ENCODE data around the gene PRSS8.

The PRSS8 gene

DNA sequence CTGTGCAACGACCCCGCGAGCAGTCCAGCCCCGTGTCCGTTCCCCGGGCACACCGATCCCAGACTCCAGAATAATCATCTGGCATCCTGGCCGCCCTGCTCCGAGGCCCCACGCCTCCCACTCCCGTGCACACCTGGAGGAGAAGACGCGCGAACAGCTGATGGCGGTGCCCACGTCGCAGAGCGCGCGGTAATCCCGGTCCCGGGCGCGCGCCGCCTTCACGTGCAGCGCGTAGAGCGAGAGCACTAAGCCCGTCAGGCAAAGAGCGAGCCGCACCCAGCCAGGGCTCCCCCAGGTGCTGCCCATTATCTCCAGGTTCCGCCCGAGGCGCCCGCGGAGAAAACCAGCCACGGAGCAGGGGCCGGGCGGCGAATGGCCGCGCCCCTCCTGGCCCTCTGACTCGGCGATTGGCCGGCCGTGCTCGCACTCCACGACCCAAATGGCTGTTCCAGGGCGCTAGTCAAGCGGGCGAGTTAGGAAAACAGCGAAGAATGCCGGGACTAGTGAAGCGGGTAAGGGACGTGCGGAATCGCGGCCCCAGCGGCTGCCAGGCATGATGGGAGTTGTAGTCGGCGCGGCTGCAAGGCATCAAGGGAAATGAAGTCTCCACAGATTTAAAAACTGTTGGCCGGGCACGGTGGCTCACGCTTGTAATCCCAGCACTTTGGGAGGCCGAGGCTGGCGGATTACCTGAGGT, 41.0 kb downstream of the PRSS8 start, which contains the start of gene VKORC1:
Gene VKORC1, minus strand, starts transcription at position 374 of the 697 bp plus-strand sequence. Its CDS starts 68 bp downstream, at position 306.
- H2AK5ac ChIP-seq (ENCODE audit: low read length, severe bottlenecking): no peak within 1 kb of the TSS
- peaks cover 25% of the 10 kb centered on the region for H3K4me1 ChIP-seq (ENCODE audit: control insufficient read depth, insufficient read depth, low read depth, low read length)
- H3K9ac ChIP-seq (ENCODE audit: low read length): peak within 1 kb of the TSS; percentile 97
- H3K4me2 ChIP-seq (ENCODE audit: low read length, poor library complexity, severe bottlenecking): peak within 1 kb of the TSS; percentile 68
- peak within 1 kb of the TSS; percentile 5 to 29 for H3K4ac ChIP-seq (ENCODE audit: low read depth in 1 of 2, low read length in 2 of 2)
- H3K27ac ChIP-seq (ENCODE audit: low read length, poor library complexity, severe bottlenecking): peak within 1 kb of the TSS; percentile 63
- H3K4me3 ChIP-seq (ENCODE audit: insufficient read depth in 1 of 2, low read depth in 1 of 2, low read length in 2 of 2): peak within 1 kb of the TSS; percentile 92 to 100
- peak within 1 kb of the TSS; percentile 82 for H4K91ac ChIP-seq (ENCODE audit: low read length)
- H2AFZ ChIP-seq (ENCODE audit: low read depth, low read length): peak within 1 kb of the TSS; percentile 97
- peak within 1 kb of the TSS; percentile 15 to 75 for H2BK12ac ChIP-seq (ENCODE audit: low read length in 2 of 2)
- no peak within 1 kb of the TSS for H2BK15ac ChIP-seq (ENCODE audit: low read depth, poor library complexity, severe bottlenecking)
- H3K79me1 ChIP-seq (replicated peaks; ENCODE audit: low read length, poor library complexity, severe bottlenecking): peaks cover 6% of the 10 kb centered on the region
- no peak within 1 kb of the TSS for H2BK120ac ChIP-seq (ENCODE audit: low read depth, low read length)
- peaks cover 17 to 22% of the 10 kb centered on the region in 2 experiments for H3K36me3 ChIP-seq (ENCODE audit: control insufficient read depth in 1 of 2, insufficient read depth in 2 of 2, low read depth in 1 of 2, low read length in 2 of 2)
- H3K27me3 ChIP-seq (ENCODE audit: control insufficient read depth in 1 of 2, insufficient read depth in 1 of 2, low read length in 2 of 2): no peaks in the 10 kb centered on the region
- H3K14ac ChIP-seq (ENCODE audit: low read length in 2 of 2): peak within 1 kb of the TSS in 1 of 2 experiments; percentile 98
- H2BK5ac ChIP-seq (ENCODE audit: low read depth, low read length, poor library complexity, severe bottlenecking): no peak within 1 kb of the TSS
- peak; percentile 98 for DNase-seq
- peak within 1 kb of the TSS; percentile 81 for H4K8ac ChIP-seq (ENCODE audit: low read length)
- H3K23ac ChIP-seq (ENCODE audit: low read length in 2 of 2): peak within 1 kb of the TSS; percentile 48 to 49
- under 1% methylated on average over 67 of the region's 69 CpGs for WGBS
- H3K9me3 ChIP-seq (ENCODE audit: control insufficient read depth, low read length): no peaks in the 10 kb centered on the region
- H3K18ac ChIP-seq (ENCODE audit: low read depth in 1 of 2, low read length in 2 of 2): peak within 1 kb of the TSS; percentile 77 to 91

- Histone ChIP-seq H3K27ac (ENCODE audit: low read length, poor library complexity, severe bottlenecking) (peak overlapping the region; percentile 63), H3K14ac (ENCODE audit: low read length in 2 of 2) (peak overlapping the region in 1 of 2 experiments; percentile 98), H3K4me2 (ENCODE audit: low read length, poor library complexity, severe bottlenecking) (peak overlapping the region; percentile 68), H2AK5ac (ENCODE audit: low read length, severe bottlenecking) (no peak overlapping the region), H2AFZ (ENCODE audit: low read depth, low read length) (peak overlapping the region; percentile 97), H3K4ac (ENCODE audit: low read depth in 1 of 2, low read length in 2 of 2) (peak overlapping the region; percentile 5 to 29), H4K91ac (ENCODE audit: low read length) (peak overlapping the region; percentile 82), H2BK120ac (ENCODE audit: low read depth, low read length) (no peak overlapping the region), H2BK5ac (ENCODE audit: low read depth, low read length, poor library complexity, severe bottlenecking) (no peak overlapping the region), H2BK12ac (ENCODE audit: low read length in 2 of 2) (peak overlapping the region in 1 of 2 experiments; percentile 15), H3K27me3 (ENCODE audit: control insufficient read depth in 1 of 2, insufficient read depth in 1 of 2, low read length in 2 of 2) (no peaks in the 10 kb centered on the region), H3K23ac (ENCODE audit: low read length in 2 of 2) (peak overlapping the region in 1 of 2 experiments; percentile 6), H3K9me3 (ENCODE audit: control insufficient read depth, low read length) (no peaks in the 10 kb centered on the region), H3K4me1 (ENCODE audit: control insufficient read depth, insufficient read depth, low read depth, low read length) (peaks cover 25% of the 10 kb centered on the region), H3K9ac (ENCODE audit: low read length) (peak overlapping the region; percentile 97), H3K79me1 (replicated peaks; ENCODE audit: low read length, poor library complexity, severe bottlenecking) (peaks cover 9% of the 10 kb centered on the region), H3K18ac (ENCODE audit: low read depth in 1 of 2, low read length in 2 of 2) (peak overlapping the region in 1 of 2 experiments; percentile 54), H2BK15ac (ENCODE audit: low read depth, poor library complexity, severe bottlenecking) (no peak overlapping the region), H3K36me3 (ENCODE audit: control insufficient read depth in 1 of 2, insufficient read depth in 2 of 2, low read depth in 1 of 2, low read length in 2 of 2) (peaks cover 21 to 27% of the 10 kb centered on the region in 2 experiments), H4K8ac (ENCODE audit: low read length) (peak overlapping the region; percentile 81), H3K4me3 (ENCODE audit: insufficient read depth in 1 of 2, low read depth in 1 of 2, low read length in 2 of 2) (peak overlapping the region; percentile 92 to 100)
- DNase-seq: no peak
- under 1% methylated on average over 20 of the region's 20 CpGs for WGBS
These were observed 41.5 kb downstream of the PRSS8 start for GRCh38 chr16:31094088-31094423.

- Histone ChIP-seq H3K14ac (ENCODE audit: low read length in 2 of 2) (no peak overlapping the region), H3K9ac (ENCODE audit: low read length) (peak overlapping the region; percentile 97), H3K4me3 (ENCODE audit: insufficient read depth in 1 of 2, low read depth in 1 of 2, low read length in 2 of 2) (peak overlapping the region; percentile 44 to 100), H2AFZ (ENCODE audit: low read depth, low read length) (no peak overlapping the region), H4K91ac (ENCODE audit: low read length) (no peak overlapping the region), H3K36me3 (ENCODE audit: control insufficient read depth in 1 of 2, insufficient read depth in 2 of 2, low read depth in 1 of 2, low read length in 2 of 2) (peaks cover 29 to 35% of the 10 kb centered on the region in 2 experiments), H3K27me3 (ENCODE audit: control insufficient read depth in 1 of 2, insufficient read depth in 1 of 2, low read length in 2 of 2) (no peaks in the 10 kb centered on the region), H2BK15ac (ENCODE audit: low read depth, poor library complexity, severe bottlenecking) (no peak overlapping the region), H3K4me2 (ENCODE audit: low read length, poor library complexity, severe bottlenecking) (peak overlapping the region; percentile 68), H3K9me3 (ENCODE audit: control insufficient read depth, low read length) (no peaks in the 10 kb centered on the region), H2BK120ac (ENCODE audit: low read depth, low read length) (no peak overlapping the region), H4K8ac (ENCODE audit: low read length) (no peak overlapping the region), H2BK5ac (ENCODE audit: low read depth, low read length, poor library complexity, severe bottlenecking) (no peak overlapping the region), H3K23ac (ENCODE audit: low read length in 2 of 2) (no peak overlapping the region), H3K4me1 (ENCODE audit: control insufficient read depth, insufficient read depth, low read depth, low read length) (peaks cover 31% of the 10 kb centered on the region), H2AK5ac (ENCODE audit: low read length, severe bottlenecking) (no peak overlapping the region), H3K79me1 (replicated peaks; ENCODE audit: low read length, poor library complexity, severe bottlenecking) (peaks cover 17% of the 10 kb centered on the region), H2BK12ac (ENCODE audit: low read length in 2 of 2) (no peak overlapping the region), H3K4ac (ENCODE audit: low read depth in 1 of 2, low read length in 2 of 2) (no peak overlapping the region), H3K18ac (ENCODE audit: low read depth in 1 of 2, low read length in 2 of 2) (no peak overlapping the region), H3K27ac (ENCODE audit: low read length, poor library complexity, severe bottlenecking) (no peak overlapping the region)
- DNase-seq: no peak
- 53% methylated on average over 17 of the region's 17 CpGs for WGBS
These were observed 42.3 kb downstream of the PRSS8 start for GRCh38 chr16:31093132-31093703.

DNA sequence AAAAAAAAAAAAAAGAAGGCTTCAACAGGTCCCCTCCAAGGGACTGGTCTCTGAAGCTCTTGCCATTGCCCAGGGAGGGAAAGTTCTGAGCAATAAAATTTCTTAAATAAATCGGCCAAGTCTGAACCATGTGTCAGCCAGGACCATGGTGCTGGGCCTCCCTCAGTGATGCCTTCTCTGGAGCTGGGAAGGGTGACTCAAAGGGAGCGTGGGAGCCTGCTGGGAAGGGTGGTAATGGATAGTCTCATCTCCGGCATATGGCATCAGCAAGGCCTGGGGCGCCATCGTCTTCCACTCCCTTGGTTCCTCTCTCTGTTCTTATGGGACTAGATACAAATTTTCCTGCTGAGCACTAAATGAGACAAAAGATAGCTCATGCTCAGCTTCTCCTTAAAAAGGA, 43.2 kb downstream of the PRSS8 start:
- Histone ChIP-seq H3K4me2 (ENCODE audit: low read length, poor library complexity, severe bottlenecking) (no peak overlapping the region), H4K8ac (ENCODE audit: low read length) (no peak overlapping the region), H4K91ac (ENCODE audit: low read length) (no peak overlapping the region), H2BK5ac (ENCODE audit: low read depth, low read length, poor library complexity, severe bottlenecking) (no peak overlapping the region), H3K4me1 (ENCODE audit: control insufficient read depth, insufficient read depth, low read depth, low read length) (peaks cover 35% of the 10 kb centered on the region), H2AFZ (ENCODE audit: low read depth, low read length) (no peak overlapping the region), H3K4me3 (ENCODE audit: insufficient read depth in 1 of 2, low read depth in 1 of 2, low read length in 2 of 2) (no peak overlapping the region), H3K18ac (ENCODE audit: low read depth in 1 of 2, low read length in 2 of 2) (no peak overlapping the region), H3K4ac (ENCODE audit: low read depth in 1 of 2, low read length in 2 of 2) (no peak overlapping the region), H3K79me1 (replicated peaks; ENCODE audit: low read length, poor library complexity, severe bottlenecking) (peaks cover 24% of the 10 kb centered on the region), H3K9me3 (ENCODE audit: control insufficient read depth, low read length) (no peaks in the 10 kb centered on the region), H2BK120ac (ENCODE audit: low read depth, low read length) (no peak overlapping the region), H3K27me3 (ENCODE audit: control insufficient read depth in 1 of 2, insufficient read depth in 1 of 2, low read length in 2 of 2) (no peaks in the 10 kb centered on the region), H2AK5ac (ENCODE audit: low read length, severe bottlenecking) (peak overlapping the region; percentile 39), H3K36me3 (ENCODE audit: control insufficient read depth in 1 of 2, insufficient read depth in 2 of 2, low read depth in 1 of 2, low read length in 2 of 2) (peaks cover 38 to 44% of the 10 kb centered on the region in 2 experiments), H3K27ac (ENCODE audit: low read length, poor library complexity, severe bottlenecking) (no peak overlapping the region), H3K14ac (ENCODE audit: low read length in 2 of 2) (no peak overlapping the region), H3K23ac (ENCODE audit: low read length in 2 of 2) (no peak overlapping the region), H2BK12ac (ENCODE audit: low read length in 2 of 2) (no peak overlapping the region), H2BK15ac (ENCODE audit: low read depth, poor library complexity, severe bottlenecking) (no peak overlapping the region), H3K9ac (ENCODE audit: low read length) (peak overlapping the region; percentile 58)
- 98% methylated on average over 5 of the region's 5 CpGs for WGBS
- no peak for DNase-seq
